ENCODE measurements around the gene C2CD5. TPM values are rescaled to one million over a fixed set of nuclear protein-coding genes. Genes with fewer than 3 reads are reported as not detected.

The C2CD5 gene
- total and polyA plus RNA-seq, 2 of the 13 experiments (the other 11 are each of a cell fraction or from before 2014, with no cell fraction given): 12.6 to 14.6 TPM

DNA sequence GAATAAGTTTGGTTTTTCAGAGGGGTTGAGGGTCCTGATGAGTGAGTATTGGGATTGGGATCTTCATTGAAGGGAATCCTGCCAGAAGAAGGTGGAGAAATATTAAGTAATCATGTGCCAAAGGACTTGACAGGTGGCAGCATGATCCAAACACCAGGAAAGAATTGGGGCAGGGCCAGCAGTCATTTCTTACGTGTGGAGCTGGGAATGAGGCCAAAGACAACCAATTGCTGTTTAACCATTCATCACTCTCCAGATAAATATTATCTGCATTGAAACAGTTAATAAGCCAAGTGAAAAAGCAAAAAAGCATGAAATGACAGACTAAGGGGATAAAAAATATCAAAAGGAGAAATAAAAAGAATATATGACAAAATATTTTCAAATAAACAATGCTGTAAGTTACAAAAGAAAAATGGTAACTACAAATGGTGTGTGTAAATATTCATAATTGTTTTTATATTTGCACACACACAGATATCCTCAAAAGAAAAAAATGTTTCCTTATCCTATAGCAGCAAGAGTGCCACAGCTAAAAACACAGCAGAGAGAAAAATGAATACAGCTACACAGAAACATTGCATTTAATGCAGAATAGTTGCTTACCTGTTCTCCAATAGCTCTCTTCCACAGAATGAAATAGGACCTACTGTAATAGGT, 26.2 kb downstream of the C2CD5 start:
- in situ Hi-C loops (cut with HindIII; ENCODE audit: extremely low pct_ligation_motif_present, low pct_unique_long_range_greater_than_20kb): no loop called here
- no peaks in the 10 kb centered on the region for H3K9me3 ChIP-seq (ENCODE audit: low read length)
- DNase-seq (ENCODE audit: low spot score) (no peak), ATAC-seq (no peak), FAIRE-seq (no peak)
- no peak overlapping the region for H3K9ac ChIP-seq (ENCODE audit: insufficient read depth, low read depth, low read length)
- no peaks in the 10 kb centered on the region for H3K4me1 ChIP-seq (ENCODE audit: insufficient read depth, low read length)
- no TSS peak for BruUV-seq (replicated peaks)
- no peak for TF ChIP-seq KLF15 (CRISPR knock-in tag; IDR thresholded peaks at IDR 0.05; ENCODE audit: borderline replicate concordance)
- TF ChIP-seq ISL2 (CRISPR knock-in tag; IDR thresholded peaks at IDR 0.05): no peak
- no peak overlapping the region for H3K4me3 ChIP-seq (replicated peaks in 1 of 3; ENCODE audit: insufficient read depth in 1 of 3, low read depth in 2 of 3, low read length in 3 of 3)
- no peaks in the 10 kb centered on the region for H3K79me2 ChIP-seq (ENCODE audit: insufficient read depth, low read length)
- no peak overlapping the region for H3K27ac ChIP-seq (ENCODE audit: extremely low read length, insufficient read depth, low read length)
- CTCF ChIA-PET (ENCODE audit: low intra/inter-chr PET ratio, low total read pairs): no interaction called here
- H3K4me2 ChIP-seq (ENCODE audit: low read depth, low read length): no peak overlapping the region
- H3K36me3 ChIP-seq (replicated peaks in 1 of 2; ENCODE audit: control insufficient read depth in 1 of 2, insufficient read depth in 2 of 2, low read length in 2 of 2): peaks cover 5 to 15% of the 10 kb centered on the region in 2 experiments; a peak in 4 of 5 replicates
- POLR2A ChIA-PET: no interaction called here
- intact Hi-C loops (cut with micrococcal nuclease; ENCODE audit: unreplicated experiment): no loop called here
- 90% methylated on average over 1 of the region's 1 CpG for WGBS (ENCODE audit: low lambda C conversion rate)
- H3K27me3 ChIP-seq (ENCODE audit: control insufficient read depth in 1 of 2, insufficient read depth in 2 of 2, low read length in 2 of 2): no peaks in the 10 kb centered on the region; a peak in 1 of 5 replicates
- no peak overlapping the region for H2AFZ ChIP-seq (ENCODE audit: low read length)
- H4K20me1 ChIP-seq (ENCODE audit: insufficient read depth, low read length): no peaks in the 10 kb centered on the region

DNA sequence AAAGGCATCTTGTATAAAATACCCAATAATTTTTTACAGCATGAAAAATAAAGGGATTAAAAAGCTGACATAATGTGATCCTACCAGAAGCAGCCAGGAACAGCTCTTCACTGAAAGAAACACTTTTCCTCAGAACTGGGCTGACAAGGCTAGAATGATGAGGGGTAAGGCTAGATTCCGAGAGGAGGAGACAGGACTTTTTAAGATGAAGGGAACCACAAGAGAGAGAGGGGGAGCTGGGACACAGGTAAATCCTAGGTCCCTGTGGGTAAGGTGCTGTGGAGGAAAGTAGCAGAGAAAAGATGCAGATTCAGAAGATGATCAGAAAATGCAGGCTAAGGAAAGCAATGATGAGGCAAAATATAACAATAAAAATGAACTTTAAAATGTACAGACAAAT, 29.5 kb downstream of the C2CD5 start:
- ChIA-PET CTCF (ENCODE audit: low intra/inter-chr PET ratio, low total read pairs) (no interaction called here), POLR2A (no interaction called here)
- ATAC-seq (no peak), FAIRE-seq (no peak), DNase-seq (ENCODE audit: low spot score) (no peak)
- Histone ChIP-seq H4K20me1 (ENCODE audit: insufficient read depth, low read length) (no peaks in the 10 kb centered on the region), H3K79me2 (ENCODE audit: insufficient read depth, low read length) (no peaks in the 10 kb centered on the region), H3K4me1 (ENCODE audit: insufficient read depth, low read length) (no peaks in the 10 kb centered on the region), H3K4me2 (ENCODE audit: low read depth, low read length) (no peak overlapping the region), H3K36me3 (replicated peaks in 1 of 2; ENCODE audit: control insufficient read depth in 1 of 2, insufficient read depth in 2 of 2, low read length in 2 of 2) (peaks cover 5% of the 10 kb centered on the region in 2 experiments; a peak in 4 of 5 replicates), H3K9ac (ENCODE audit: insufficient read depth, low read depth, low read length) (no peak overlapping the region), H3K4me3 (replicated peaks in 1 of 3; ENCODE audit: insufficient read depth in 1 of 3, low read depth in 2 of 3, low read length in 3 of 3) (no peak overlapping the region), H2AFZ (ENCODE audit: low read length) (no peak overlapping the region), H3K27me3 (ENCODE audit: control insufficient read depth in 1 of 2, insufficient read depth in 2 of 2, low read length in 2 of 2) (no peaks in the 10 kb centered on the region), H3K9me3 (ENCODE audit: low read length) (no peaks in the 10 kb centered on the region), H3K27ac (ENCODE audit: extremely low read length, insufficient read depth, low read length) (no peak overlapping the region)
- no TSS peak for BruUV-seq (replicated peaks)
- in situ Hi-C loops (cut with HindIII; ENCODE audit: extremely low pct_ligation_motif_present, low pct_unique_long_range_greater_than_20kb) (no loop called here), intact Hi-C loops (cut with micrococcal nuclease; ENCODE audit: unreplicated experiment) (no loop called here)
- 87% methylated on average over 1 of the region's 1 CpG for WGBS (ENCODE audit: low lambda C conversion rate)
- TF ChIP-seq, protein P1, sequence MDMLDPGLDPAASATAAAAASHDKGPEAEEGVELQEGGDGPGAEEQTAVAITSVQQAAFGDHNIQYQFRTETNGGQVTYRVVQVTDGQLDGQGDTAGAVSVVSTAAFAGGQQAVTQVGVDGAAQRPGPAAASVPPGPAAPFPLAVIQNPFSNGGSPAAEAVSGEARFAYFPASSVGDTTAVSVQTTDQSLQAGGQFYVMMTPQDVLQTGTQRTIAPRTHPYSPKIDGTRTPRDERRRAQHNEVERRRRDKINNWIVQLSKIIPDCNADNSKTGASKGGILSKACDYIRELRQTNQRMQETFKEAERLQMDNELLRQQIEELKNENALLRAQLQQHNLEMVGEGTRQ (IDR thresholded peaks at IDR 0.05; ENCODE audit: low read depth, low read length): no peak
- TF ChIP-seq, protein P1 (CRISPR knock-in tag; IDR thresholded peaks at IDR 0.05; ENCODE audit: borderline replicate concordance): no peak
- TF ChIP-seq RARA (CRISPR knock-in tag; IDR thresholded peaks at IDR 0.05) (no peak), NR2C2 (CRISPR knock-in tag; IDR thresholded peaks at IDR 0.05; ENCODE audit: borderline replicate concordance) (no peak), ZNF883 (CRISPR knock-in tag; IDR thresholded peaks at IDR 0.05; ENCODE audit: not compliant biosample characterization) (no peak), ZNF350 (CRISPR knock-in tag; IDR thresholded peaks at IDR 0.05; ENCODE audit: borderline replicate concordance, low read depth) (no peak), ZNF317 (CRISPR knock-in tag; IDR thresholded peaks at IDR 0.05) (no peak), ZKSCAN8 (CRISPR knock-in tag; IDR thresholded peaks at IDR 0.05; ENCODE audit: borderline replicate concordance) (no peak), ZNF776 (CRISPR knock-in tag; IDR thresholded peaks at IDR 0.05) (no peak), TBX3 (IDR thresholded peaks at IDR 0.05; ENCODE audit: borderline replicate concordance) (no peak), ZNF674 (CRISPR knock-in tag; IDR thresholded peaks at IDR 0.05; ENCODE audit: low read depth) (no peak)
